GOT3 (cell line): ENCODE results near the gene RHO.

ENCODE experiments used
- DNase-seq: peaks from one replicate; lab custom pipeline; 2025; ENCODE audit warnings: mixed read lengths; lab: John Stamatoyannopoulos, UW

The RHO gene

GRCh38 chr3:129577925-129578786 lies 49.7 kb downstream of the RHO start:
- DNase-seq = no peak

GRCh38 chr3:129579991-129580390 lies 51.6 kb downstream of the RHO start:
- no peak for DNase-seq

DNA sequence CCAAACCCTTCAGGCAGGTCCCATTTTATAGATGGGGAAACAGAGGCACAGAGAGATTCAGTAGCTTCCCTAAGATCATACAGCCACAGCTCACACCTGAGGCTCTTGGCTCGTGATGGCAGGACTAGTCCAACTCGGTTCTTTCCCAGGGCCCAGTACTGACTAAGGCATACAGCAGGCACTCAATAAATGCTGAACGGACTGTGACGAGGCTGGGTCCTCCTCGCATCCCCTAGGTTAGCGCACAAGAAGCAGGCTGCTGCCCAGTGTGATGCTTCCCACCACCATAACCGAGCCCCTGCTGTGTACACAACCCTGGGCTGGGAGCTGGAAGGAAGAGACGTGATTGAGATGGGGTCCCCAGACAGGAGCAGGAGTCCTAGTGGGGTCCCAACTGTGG lies 53.2 kb downstream of the RHO start:
- DNase-seq = no peak

GRCh38 chr3:129582799-129583198 lies 54.4 kb downstream of the RHO start:
- DNase-seq = no peak

DNA sequence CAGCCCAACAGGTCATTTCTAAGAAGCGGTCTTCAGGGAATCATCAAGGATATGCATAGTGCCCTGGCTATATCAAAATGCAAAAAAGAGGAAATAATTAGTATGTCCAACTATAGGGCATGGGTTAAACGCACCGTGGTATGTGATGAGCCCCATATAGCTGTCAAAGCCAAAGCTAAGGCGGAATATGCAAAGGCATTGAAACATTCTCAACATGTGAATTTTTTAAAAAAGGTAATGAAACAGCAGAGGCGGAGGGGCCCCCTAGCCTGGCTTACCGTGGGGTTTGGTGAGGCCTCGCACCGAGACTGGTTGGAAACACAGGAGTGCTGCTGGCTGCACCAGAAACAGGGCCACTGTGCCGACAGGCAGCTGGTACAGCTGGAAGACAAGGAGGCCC lies 54.9 kb downstream of the RHO start:
- no peak for DNase-seq

DNA sequence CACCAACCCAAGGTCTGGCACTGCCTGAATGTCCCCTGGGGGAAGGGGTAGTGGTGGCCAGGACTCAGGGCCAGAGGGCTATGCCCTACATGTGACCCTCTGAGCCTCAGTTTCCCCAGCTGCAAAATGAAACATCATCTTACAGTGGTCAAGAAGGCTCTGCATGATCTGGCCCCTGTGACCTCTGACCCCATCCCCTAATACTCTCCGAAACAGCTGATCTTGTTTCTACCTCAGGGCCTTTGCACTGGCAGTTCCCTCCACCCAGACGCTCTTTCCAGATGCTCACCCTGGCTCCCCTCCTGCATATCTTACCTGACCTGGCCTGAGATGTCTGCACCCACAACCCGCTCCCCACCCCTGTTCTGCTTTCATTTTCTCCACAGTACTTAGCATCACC lies 56.2 kb downstream of the RHO start:
- no peak for DNase-seq
